GM19238 (cell line): ENCODE data around the gene AK2.
"Not testable (repeated sequence)": the region's sequence is repeated elsewhere in the genome, so short reads cannot be mapped to it uniquely, and the experiment has no call there.

ENCODE experiments used
- DNase-seq: peaks from one replicate; pipeline ENCODE4 v3.0.0; 2011; ENCODE audit warnings: low spot score; ENCODE audit not compliant: insufficient read length

Gene AK2

DNA sequence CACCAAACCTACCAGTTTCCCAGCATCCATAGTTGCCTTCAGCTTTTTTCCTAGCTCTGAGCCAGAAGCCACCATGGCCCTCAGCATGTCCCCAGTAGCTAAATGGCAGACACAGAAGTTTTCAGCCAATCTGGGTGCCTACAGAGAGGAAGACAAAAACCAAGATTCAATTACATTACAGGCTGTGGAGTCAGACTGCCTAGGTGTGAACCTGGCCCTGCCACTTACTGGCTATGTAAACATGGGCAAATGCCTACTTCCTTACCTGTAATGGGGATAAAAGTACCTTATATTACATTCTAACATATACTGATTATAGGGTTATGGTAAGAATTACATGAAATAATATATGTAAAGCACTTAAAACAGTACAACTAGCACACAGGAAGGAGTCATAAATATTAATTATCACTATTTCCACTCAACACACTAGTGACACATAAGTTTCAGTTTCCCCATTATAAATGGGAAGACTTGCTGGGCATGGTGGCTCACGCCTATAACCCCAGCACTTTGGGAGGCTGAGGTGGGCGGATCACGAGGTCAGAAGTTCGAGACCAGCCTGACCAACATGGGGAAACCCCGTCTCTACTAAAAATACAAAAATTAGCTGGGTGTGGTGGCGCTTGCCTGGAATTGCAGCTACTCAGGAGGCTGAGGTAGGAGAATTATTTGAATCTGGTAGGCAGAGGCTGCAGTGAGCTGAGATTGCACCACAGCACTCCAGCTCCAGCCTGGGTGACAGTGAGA is 12.1 kb downstream of the AK2 start:
- DNase-seq: not testable (repeated sequence)

- no peak for DNase-seq
These were observed 14.0 kb downstream of the AK2 start for GRCh38 chr1:33022650-33023200.

GRCh38 chr1:33021567-33022431 is 14.9 kb downstream of the AK2 start:
- no peak for DNase-seq

- DNase-seq: no peak
These were observed 18.6 kb downstream of the AK2 start for GRCh38 chr1:33018112-33018511.

GRCh38 chr1:33017175-33017574 is 19.5 kb downstream of the AK2 start:
- DNase-seq: no peak

DNA sequence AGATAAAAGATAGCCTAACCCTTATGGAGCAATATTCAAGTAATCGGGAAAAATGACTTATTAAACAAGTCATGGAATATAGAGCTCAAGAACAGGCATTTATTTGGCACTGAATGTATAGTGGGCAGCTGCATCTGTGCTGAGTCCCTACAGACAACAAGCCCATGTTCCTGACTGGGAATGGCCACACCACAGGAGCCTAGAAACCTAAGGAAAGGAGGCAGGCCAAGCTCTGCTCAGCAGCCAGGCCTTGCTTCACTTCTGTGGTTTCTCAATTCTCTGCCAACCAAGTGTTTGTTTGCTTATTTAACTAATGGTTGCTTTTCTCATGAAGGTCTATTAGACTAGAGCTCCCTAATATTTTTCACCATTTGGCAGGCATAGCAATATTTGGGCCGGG is 21.5 kb downstream of the AK2 start:
- DNase-seq: no peak

- DNase-seq: no peak
These were observed 22.1 kb downstream of the AK2 start for GRCh38 chr1:33014464-33015163.

DNA sequence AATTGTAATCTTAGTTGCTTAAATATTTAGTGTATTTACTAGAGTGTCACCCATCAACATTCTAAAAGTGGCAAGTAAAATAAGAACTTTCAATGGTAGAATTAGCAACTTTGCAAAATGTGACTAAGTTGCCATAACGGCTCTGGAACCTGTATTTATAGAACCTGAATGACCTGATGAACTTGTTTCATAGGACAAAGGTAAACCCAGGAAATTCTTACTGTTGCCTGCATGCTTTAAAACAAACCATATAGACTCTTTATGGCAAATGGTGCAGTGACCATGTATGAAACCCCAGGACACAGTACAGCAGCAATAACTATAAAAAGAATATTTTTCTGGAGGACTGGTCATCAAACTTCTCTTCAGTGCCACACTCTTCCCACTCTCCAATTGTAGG is 22.9 kb downstream of the AK2 start:
- DNase-seq: no peak

- DNase-seq: no peak
These were observed 24.5 kb downstream of the AK2 start for GRCh38 chr1:33012165-33012564.

- DNase-seq: no peak
These were observed 25.6 kb downstream of the AK2 start for GRCh38 chr1:33010932-33011731.

GRCh38 chr1:33009561-33009960 is 27.1 kb downstream of the AK2 start:
- DNase-seq: no peak

GRCh38 chr1:33008051-33008914 is 28.4 kb downstream of the AK2 start:
- DNase-seq: no peak

DNA sequence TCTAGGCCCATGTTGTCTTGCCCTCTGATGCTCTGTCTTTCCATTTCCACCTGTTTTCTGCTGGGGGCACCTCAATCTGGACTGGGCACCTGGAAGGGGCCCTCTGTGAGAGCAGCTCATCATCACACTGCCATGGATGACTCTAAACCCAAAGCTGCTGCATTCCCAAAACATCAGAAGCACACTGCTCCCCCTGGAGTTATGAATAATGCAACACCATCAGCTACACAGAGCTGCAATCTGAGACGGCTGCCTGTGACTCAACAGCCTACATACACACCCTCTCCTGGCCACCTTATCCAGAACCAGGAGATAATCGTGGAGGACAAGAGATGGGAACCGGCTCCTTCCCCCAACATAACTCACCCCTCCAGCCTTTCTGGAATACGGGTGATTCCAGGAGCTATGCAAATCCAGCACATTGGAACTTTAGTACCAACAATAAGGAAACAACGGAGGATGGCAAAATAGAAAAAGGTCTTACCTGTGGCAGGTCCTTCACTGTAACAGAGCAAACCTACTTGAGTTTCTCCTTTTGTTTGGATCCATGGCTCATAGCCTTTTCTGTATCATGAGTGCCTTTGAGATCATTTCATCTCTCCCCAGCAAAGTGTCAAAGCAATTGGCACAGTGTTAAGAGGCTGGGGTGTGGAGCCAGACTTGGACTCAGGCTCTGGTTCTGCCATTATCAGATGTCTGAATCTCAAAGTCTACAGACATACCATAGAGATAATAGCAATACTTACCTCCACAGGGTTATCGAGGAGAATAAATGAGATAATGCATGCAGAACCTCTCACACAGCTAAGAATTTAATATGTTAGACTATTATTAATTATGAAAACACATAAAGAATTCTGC is 29.3 kb downstream of the AK2 start:
- DNase-seq: no peak

GRCh38 chr1:33005838-33006421 is 30.8 kb downstream of the AK2 start:
- DNase-seq: no peak

GRCh38 chr1:33005117-33005837 is 31.4 kb downstream of the AK2 start:
- no peak for DNase-seq

- no peak for DNase-seq
These were observed 32.1 kb downstream of the AK2 start for GRCh38 chr1:33004613-33005012.

DNA sequence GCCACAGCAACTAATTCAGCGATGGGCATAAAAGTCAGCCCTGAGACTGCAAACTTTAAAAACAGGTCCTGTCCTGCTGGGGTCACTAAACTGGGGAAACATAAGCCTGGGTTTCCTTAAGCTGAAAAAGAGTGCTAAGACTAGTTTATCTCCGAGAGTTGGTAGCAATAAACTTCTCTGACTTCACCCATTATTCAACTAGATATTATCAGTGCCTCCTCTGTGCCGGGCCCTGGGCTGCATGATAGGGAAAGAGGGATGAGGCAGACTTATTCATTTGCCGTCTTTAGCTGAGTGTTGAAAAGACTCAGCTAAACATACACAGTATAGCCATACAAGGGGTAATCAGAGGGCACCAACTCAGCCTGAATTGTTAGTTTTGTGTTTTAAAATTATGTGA is 33.0 kb downstream of the AK2 start:
- no peak for DNase-seq

DNA sequence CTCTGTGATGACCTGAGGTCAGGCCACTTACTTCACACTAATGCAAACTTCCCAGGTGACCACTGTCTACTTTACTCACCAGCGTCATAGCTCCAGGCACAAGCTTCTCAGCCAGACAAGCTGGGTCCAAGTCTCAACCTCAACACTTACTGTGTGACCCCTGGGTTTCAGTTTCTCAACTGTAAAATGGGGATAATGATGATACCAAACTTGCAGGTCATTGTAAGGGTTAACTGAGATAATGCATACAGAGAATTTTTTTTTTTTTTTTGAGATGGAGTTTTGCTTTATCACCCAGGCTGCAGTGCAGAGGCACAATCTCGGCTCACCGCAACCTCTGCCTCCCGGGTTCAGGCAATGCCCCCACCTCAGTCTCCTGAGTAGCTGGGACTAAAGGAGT is 34.7 kb downstream of the AK2 start:
- DNase-seq: no peak
